OCI-LY1 (cell line): ENCODE results near the gene GTF2B.

Experiments used
- EZH2 ChIP-seq: fragments of 200-600 bp; sonication (generic), shearing (Covaris generic); IDR thresholded peaks from 2 replicates; pipeline ENCODE4 v1.8.0; 2017; ENCODE audit warnings: borderline replicate concordance, mixed run types, mild to moderate bottlenecking, antibody characterized with exemption, low read length, moderate library complexity, mixed read lengths
- TF ChIP-seq, protein P1 (sequence below): fragments of 200-600 bp; sonication (generic), shearing (Covaris generic); IDR thresholded peaks from 2 replicates; pipeline ENCODE4 v1.5.1; 2017; ENCODE audit warnings: mild to moderate bottlenecking, antibody characterized with exemption, low read length, moderate library complexity, mixed read lengths

- TF ChIP-seq, protein P1, sequence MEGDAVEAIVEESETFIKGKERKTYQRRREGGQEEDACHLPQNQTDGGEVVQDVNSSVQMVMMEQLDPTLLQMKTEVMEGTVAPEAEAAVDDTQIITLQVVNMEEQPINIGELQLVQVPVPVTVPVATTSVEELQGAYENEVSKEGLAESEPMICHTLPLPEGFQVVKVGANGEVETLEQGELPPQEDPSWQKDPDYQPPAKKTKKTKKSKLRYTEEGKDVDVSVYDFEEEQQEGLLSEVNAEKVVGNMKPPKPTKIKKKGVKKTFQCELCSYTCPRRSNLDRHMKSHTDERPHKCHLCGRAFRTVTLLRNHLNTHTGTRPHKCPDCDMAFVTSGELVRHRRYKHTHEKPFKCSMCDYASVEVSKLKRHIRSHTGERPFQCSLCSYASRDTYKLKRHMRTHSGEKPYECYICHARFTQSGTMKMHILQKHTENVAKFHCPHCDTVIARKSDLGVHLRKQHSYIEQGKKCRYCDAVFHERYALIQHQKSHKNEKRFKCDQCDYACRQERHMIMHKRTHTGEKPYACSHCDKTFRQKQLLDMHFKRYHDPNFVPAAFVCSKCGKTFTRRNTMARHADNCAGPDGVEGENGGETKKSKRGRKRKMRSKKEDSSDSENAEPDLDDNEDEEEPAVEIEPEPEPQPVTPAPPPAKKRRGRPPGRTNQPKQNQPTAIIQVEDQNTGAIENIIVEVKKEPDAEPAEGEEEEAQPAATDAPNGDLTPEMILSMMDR, result no peak
- no peak for TF ChIP-seq EZH2
Observed at GRCh38 chr1:88825721-88826120, 65.6 kb downstream of the GTF2B start.
